Measurements from ENCODE around the gene SERPINF2. TPM values are rescaled to one million over a fixed set of nuclear protein-coding genes. Genes with fewer than 3 reads are reported as not detected.
A peak's percentile ranks its signal among the peaks of the same experiment; 100 is the strongest.
"Not testable (repeated sequence)": the region's sequence is repeated elsewhere in the genome, so short reads cannot be mapped to it uniquely, and the experiment has no call there.

SERPINF2 gene
- total RNA-seq, 3 donors from 2014 or later: 18.4 to 30.1 (median 21.3) TPM

DNA sequence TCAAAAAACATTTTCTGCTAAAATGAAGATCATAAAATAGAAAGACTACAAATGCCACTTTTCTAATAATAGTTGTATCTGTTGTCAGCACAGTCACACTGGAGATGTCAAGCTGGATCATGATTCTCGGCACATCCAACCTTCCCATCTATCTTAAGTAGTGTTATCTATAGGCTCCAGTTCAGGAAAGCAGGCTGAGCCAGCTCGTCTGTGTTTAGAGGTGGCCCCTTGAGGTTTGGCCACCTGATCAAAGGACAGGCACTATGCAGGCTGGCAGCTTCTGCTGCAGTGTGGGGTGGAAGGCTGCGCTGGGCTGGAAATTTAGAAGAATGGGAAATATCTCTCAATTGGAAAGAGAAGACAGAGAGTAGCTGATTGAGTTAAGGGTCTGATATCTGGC is 54.7 kb downstream of the SERPINF2 start:
- no peaks in the 10 kb centered on the region for H3K4me1 ChIP-seq
- H3K9me3 ChIP-seq: no peaks in the 10 kb centered on the region
- intact Hi-C loops (cut with DNase I; ENCODE audit: low total_unique reads): no loop called here
- H3K27me3 ChIP-seq: no peaks in the 10 kb centered on the region
- H3K27ac ChIP-seq: no peak overlapping the region
- H3K36me3 ChIP-seq: no peaks in the 10 kb centered on the region
- no peak overlapping the region for H3K4me3 ChIP-seq
- no peak for DNase-seq (ENCODE audit: low spot score in 2 of 2)
- no peak for TF ChIP-seq POLR2A (IDR thresholded peaks at IDR 0.05)
- TF ChIP-seq POLR2AphosphoS5 (IDR thresholded peaks at IDR 0.05): no peak
- no peak for TF ChIP-seq CTCF (IDR thresholded peaks at IDR 0.05)

GRCh38 chr17:1797846-1798245 is 55.2 kb downstream of the SERPINF2 start:
- H3K27ac ChIP-seq; H3K27me3 ChIP-seq; H3K4me3 ChIP-seq; intact Hi-C loops (cut with DNase I; ENCODE audit: low total_unique reads); H3K36me3 ChIP-seq; H3K4me1 ChIP-seq; H3K9me3 ChIP-seq: not testable (repeated sequence)
- peak in 1 of 2 donors; percentile 30 for DNase-seq (ENCODE audit: low spot score in 2 of 2)

DNA sequence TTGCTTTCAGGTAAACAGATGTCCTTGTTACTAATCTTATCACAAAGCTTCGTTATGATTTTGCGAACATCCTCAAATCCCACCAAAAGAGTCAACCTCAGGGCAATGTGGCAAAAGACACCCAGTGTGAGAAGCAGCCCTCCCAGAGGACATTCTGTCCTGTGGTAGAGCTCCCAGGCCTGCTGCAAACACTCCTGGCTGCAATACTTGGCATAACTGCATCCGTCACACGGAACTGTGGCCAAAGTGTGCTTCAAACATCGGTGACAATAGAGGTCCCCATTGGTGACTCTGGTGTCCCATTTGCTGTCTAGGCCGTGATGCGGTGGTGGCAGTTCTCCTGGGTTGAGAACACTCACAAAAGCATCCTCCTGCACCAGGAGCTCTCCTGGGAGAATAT is 57.6 kb downstream of the SERPINF2 start:
- TF ChIP-seq CTCF (IDR thresholded peaks at IDR 0.05) (no peak), POLR2AphosphoS5 (IDR thresholded peaks at IDR 0.05) (no peak), POLR2A (IDR thresholded peaks at IDR 0.05) (no peak)

DNA sequence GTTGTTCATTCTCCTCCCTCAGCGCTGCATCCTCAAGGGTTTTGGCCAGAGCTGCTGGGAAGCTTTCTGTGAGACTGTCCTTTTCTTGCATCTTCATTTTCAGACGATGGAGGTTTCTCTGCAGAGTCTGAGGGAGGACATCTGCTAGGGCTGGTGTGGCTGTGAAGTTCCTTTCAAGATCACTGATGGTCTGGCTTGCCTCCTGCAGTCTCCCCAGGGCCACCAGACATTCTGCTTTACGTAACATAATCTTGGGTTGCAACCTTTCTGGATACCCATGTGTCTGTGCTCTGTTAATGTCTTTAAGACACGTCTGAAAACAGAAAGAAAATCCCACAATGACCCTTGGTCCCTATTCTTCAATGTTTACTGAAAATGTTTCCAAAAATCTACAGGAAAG is 58.0 kb downstream of the SERPINF2 start:
- intact Hi-C loops (cut with DNase I; ENCODE audit: low total_unique reads): no loop called here
- Histone ChIP-seq H3K36me3 (no peaks in the 10 kb centered on the region), H3K4me3 (no peak overlapping the region), H3K27me3 (no peaks in the 10 kb centered on the region), H3K9me3 (no peaks in the 10 kb centered on the region), H3K4me1 (no peaks in the 10 kb centered on the region), H3K27ac (no peak overlapping the region)
- TF ChIP-seq POLR2AphosphoS5 (IDR thresholded peaks at IDR 0.05): no peak
- no peak for TF ChIP-seq CTCF (IDR thresholded peaks at IDR 0.05)
- TF ChIP-seq POLR2A (IDR thresholded peaks at IDR 0.05): no peak
- no peak for DNase-seq (ENCODE audit: low spot score in 2 of 2)

More for the DNA sequence above, 57.6 kb downstream of the SERPINF2 start:
- Histone ChIP-seq H3K9me3 (no peaks in the 10 kb centered on the region), H3K4me1 (no peaks in the 10 kb centered on the region), H3K36me3 (no peaks in the 10 kb centered on the region), H3K27ac (no peak overlapping the region), H3K4me3 (no peak overlapping the region), H3K27me3 (no peaks in the 10 kb centered on the region)
- DNase-seq (ENCODE audit: low spot score in 2 of 2): peak in 1 of 2 donors; percentile 17
- intact Hi-C loops (cut with DNase I; ENCODE audit: low total_unique reads): no loop called here

GRCh38 chr17:1802429-1802828 is 59.8 kb downstream of the SERPINF2 start:
- DNase-seq (ENCODE audit: low spot score in 2 of 2): no peak
- Histone ChIP-seq H3K27ac (no peak overlapping the region), H3K9me3 (no peaks in the 10 kb centered on the region), H3K27me3 (no peaks in the 10 kb centered on the region), H3K4me1 (no peaks in the 10 kb centered on the region), H3K36me3 (no peaks in the 10 kb centered on the region), H3K4me3 (no peak overlapping the region)
- no peak for TF ChIP-seq POLR2AphosphoS5 (IDR thresholded peaks at IDR 0.05)
- TF ChIP-seq CTCF (IDR thresholded peaks at IDR 0.05): no peak
- no peak for TF ChIP-seq POLR2A (IDR thresholded peaks at IDR 0.05)
- intact Hi-C loops (cut with DNase I; ENCODE audit: low total_unique reads): no loop called here

- Histone ChIP-seq H3K27me3 (no peaks in the 10 kb centered on the region), H3K27ac (no peak overlapping the region), H3K9me3 (no peaks in the 10 kb centered on the region), H3K4me1 (no peaks in the 10 kb centered on the region), H3K4me3 (no peak overlapping the region), H3K36me3 (no peaks in the 10 kb centered on the region)
- no peak for DNase-seq (ENCODE audit: low spot score in 2 of 2)
- TF ChIP-seq CTCF (IDR thresholded peaks at IDR 0.05): no peak
- no peak for TF ChIP-seq POLR2A (IDR thresholded peaks at IDR 0.05)
- intact Hi-C loops (cut with DNase I; ENCODE audit: low total_unique reads): no loop called here
Observed at GRCh38 chr17:1803280-1803679, 60.6 kb downstream of the SERPINF2 start.

Data from breast epithelium (tissue), 4 donors.